GM21786 (cell line): Measurements from ENCODE around the gene NEAT1.

Experiments
- ATAC-seq: cut with Tn5 transposase; IDR thresholded peaks from one replicate; pipeline ENCODE4 v1.9.1; 2021; ENCODE audit not compliant: unreplicated experiment

The NEAT1 gene

GRCh38 chr11:65421794-65422632, 585 bp upstream of the NEAT1 start:
- peak; percentile 19 for ATAC-seq

GRCh38 chr11:65423516-65424204, 1.1 kb downstream of the NEAT1 start:
- no peak for ATAC-seq

GRCh38 chr11:65424205-65425104, 1.9 kb downstream of the NEAT1 start:
- ATAC-seq = no peak

- ATAC-seq = no peak
Measured at GRCh38 chr11:65425105-65425970, 2.7 kb downstream of the NEAT1 start.

GRCh38 chr11:65425971-65426838, 3.6 kb downstream of the NEAT1 start:
- ATAC-seq = peak; percentile 21

GRCh38 chr11:65426839-65427690, 4.5 kb downstream of the NEAT1 start:
- no peak for ATAC-seq

GRCh38 chr11:65427691-65428577, 5.3 kb downstream of the NEAT1 start:
- ATAC-seq = no peak

- ATAC-seq = no peak
Measured at GRCh38 chr11:65428578-65429067, 6.0 kb downstream of the NEAT1 start.

GRCh38 chr11:65429068-65429681, 6.6 kb downstream of the NEAT1 start:
- no peak for ATAC-seq

- ATAC-seq = no peak
Measured at GRCh38 chr11:65429724-65430405, 7.3 kb downstream of the NEAT1 start.

- no peak for ATAC-seq
Measured at GRCh38 chr11:65430406-65431217, 8.0 kb downstream of the NEAT1 start.

- ATAC-seq = no peak
Measured at GRCh38 chr11:65431451-65432099, 9.0 kb downstream of the NEAT1 start.

- no peak for ATAC-seq
Measured at GRCh38 chr11:65432100-65432650, 9.6 kb downstream of the NEAT1 start.

- no peak for ATAC-seq
Measured at GRCh38 chr11:65432686-65433582, 10.3 kb downstream of the NEAT1 start.
